ENCODE data around the gene BRPF3. TPM values are rescaled to one million over a fixed set of nuclear protein-coding genes. Genes with fewer than 3 reads are reported as not detected.

BRPF3 gene
- total RNA-seq: 6.4 and 6.8 TPM in 2 replicates

GRCh38 chr6:36196113-36196879 lies at the start of gene BRPF3:
BRPF3 (plus strand) TSS chr6:36196744; CDS start chr6:36200323, 3,579 bp downstream.

GRCh38 chr6:36269834-36270705 lies 73.5 kb downstream of the BRPF3 start, which contains the start of gene PNPLA1:
PNPLA1 (plus strand) TSS chr6:36270060; CDS start chr6:36270460, 400 bp downstream.

Other genes with a start within 250 kb of the BRPF3 start
- not detected in 2 replicates for gene SLC26A8, start 172.1 kb upstream of the BRPF3 start, total RNA-seq
- 51.0 and 75.2 TPM in 2 replicates for gene MAPK14, start 168.9 kb upstream of the BRPF3 start, total RNA-seq
- 1.6 and 3.6 TPM in 2 replicates for gene MAPK13, start 66.2 kb upstream of the BRPF3 start, total RNA-seq
- not detected in 2 replicates for gene PNPLA1, start 73.3 kb downstream of the BRPF3 start, total RNA-seq
- not detected in 2 replicates for gene BNIP5, start 140.1 kb downstream of the BRPF3 start, total RNA-seq
- gene ETV7, start 190.9 kb downstream of the BRPF3 start, total RNA-seq: under 0.01 and 1.4 TPM in 2 replicates
- not detected in 2 replicates for gene PXT1, start 246.1 kb downstream of the BRPF3 start, total RNA-seq
- gene KCTD20, start 246.3 kb downstream of the BRPF3 start, total RNA-seq: 57.8 and 59.8 TPM in 2 replicates

All from epithelial cell of umbilical artery (primary cell).